Adipocyte (in vitro differentiated cells): ENCODE measurements around the gene CALHM1.
"Not testable (repeated sequence)": the region's sequence is repeated elsewhere in the genome, so short reads cannot be mapped to it uniquely, and the experiment has no call there.

ENCODE experiments used
- DNase-seq: peaks from one replicate; pipeline ENCODE4 v3.0.0-alpha.2; 2015; ENCODE audit warnings: low read depth
- H3K27me3 ChIP-seq: replicated peaks from 2 replicates; pipeline ENCODE4 v1.7.0; 2013; ENCODE audit warnings: mild to moderate bottlenecking, low read length, moderate library complexity; ENCODE audit not compliant: control insufficient read depth, insufficient read depth
- H3K36me3 ChIP-seq: 2 replicates; pipeline ENCODE4 v1.7.0; 2013; ENCODE audit warnings: low read length, mild to moderate bottlenecking, moderate library complexity; ENCODE audit not compliant: control insufficient read depth, insufficient read depth, severe bottlenecking
- H3K4me1 ChIP-seq: 2 replicates; pipeline ENCODE4 v1.7.0; 2013; ENCODE audit warnings: mild to moderate bottlenecking, low read length, moderate library complexity; ENCODE audit not compliant: control insufficient read depth, insufficient read depth
- H3K4me3 ChIP-seq: 2 replicates; pipeline ENCODE4 v1.7.0; 2013; ENCODE audit warnings: mild to moderate bottlenecking, low read length, moderate library complexity
- H3K9ac ChIP-seq: 2 replicates; pipeline ENCODE4 v1.7.0; 2013; ENCODE audit warnings: mild to moderate bottlenecking, low read length, moderate library complexity
- H3K9me3 ChIP-seq: 2 replicates; pipeline ENCODE4 v1.7.0; 2013; ENCODE audit warnings: mild to moderate bottlenecking, low read length, moderate library complexity; ENCODE audit not compliant: control insufficient read depth

The CALHM1 gene

DNA sequence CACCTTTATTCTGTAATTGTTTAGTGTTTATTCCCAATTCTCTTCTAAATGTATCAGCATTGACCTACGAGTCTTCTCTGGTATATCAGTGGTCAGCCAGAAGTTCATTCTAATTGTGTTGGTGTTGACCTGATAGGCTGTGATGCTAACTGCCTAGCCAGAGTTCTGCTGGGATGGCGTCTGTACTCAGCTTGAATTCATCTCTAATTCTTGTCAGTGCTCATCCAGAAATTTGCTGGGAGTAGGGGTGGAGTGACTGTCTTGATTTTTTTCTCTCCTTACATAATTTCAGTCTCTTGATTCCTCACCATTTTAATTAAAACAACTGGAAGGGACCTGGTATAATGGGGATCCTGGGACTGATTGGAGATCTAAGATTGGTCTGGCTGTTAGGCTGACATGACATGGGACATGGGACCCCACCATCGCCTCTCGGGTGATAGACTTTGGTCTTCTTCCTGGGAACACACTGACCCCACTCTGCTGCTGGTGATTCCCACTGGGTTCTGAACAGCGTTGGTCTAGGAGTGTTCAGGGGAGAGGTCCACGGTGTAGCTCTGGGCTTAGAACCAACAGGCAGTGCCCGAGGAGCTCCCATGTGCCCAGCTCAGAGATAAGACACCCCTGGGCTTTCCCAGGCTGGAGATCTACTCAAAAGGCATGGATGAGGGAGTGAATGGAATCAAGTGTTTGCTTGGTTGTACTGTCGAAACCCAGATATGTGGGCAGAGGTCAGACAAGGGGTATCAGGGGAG, 38.6 kb upstream of the CALHM1 start:
- Histone ChIP-seq H3K36me3 (no peaks in the 10 kb centered on the region), H3K4me3 (no peak overlapping the region), H3K27me3 (peaks cover 65% of the 10 kb centered on the region), H3K9ac (no peak overlapping the region), H3K9me3 (no peaks in the 10 kb centered on the region), H3K4me1 (peaks cover 6% of the 10 kb centered on the region)
- DNase-seq, result no peak

DNA sequence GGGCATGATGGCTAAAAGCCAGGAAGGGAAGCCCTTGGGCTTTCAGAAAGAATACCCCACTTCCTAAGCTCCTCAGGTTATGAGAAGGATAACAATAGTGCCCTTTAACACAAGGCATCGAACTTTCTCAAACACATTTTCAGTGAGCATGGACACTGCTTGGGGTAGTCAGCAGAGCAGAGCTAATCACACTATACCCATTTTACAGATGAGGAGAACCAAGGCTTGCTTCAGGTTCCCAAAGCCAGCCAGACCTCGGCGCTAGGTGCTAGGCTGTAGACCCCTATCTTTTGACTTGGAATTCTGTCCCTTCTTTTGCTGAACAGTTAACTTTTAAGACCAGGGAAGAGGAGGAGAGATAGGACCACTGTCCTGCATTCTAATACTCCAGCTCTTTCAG, 36.6 kb upstream of the CALHM1 start:
- DNase-seq, result no peak
- Histone ChIP-seq H3K27me3 (peaks cover 56% of the 10 kb centered on the region), H3K4me1 (peaks cover 11% of the 10 kb centered on the region), H3K4me3 (no peak overlapping the region), H3K9ac (no peak overlapping the region), H3K36me3 (no peaks in the 10 kb centered on the region), H3K9me3 (no peaks in the 10 kb centered on the region)

DNA sequence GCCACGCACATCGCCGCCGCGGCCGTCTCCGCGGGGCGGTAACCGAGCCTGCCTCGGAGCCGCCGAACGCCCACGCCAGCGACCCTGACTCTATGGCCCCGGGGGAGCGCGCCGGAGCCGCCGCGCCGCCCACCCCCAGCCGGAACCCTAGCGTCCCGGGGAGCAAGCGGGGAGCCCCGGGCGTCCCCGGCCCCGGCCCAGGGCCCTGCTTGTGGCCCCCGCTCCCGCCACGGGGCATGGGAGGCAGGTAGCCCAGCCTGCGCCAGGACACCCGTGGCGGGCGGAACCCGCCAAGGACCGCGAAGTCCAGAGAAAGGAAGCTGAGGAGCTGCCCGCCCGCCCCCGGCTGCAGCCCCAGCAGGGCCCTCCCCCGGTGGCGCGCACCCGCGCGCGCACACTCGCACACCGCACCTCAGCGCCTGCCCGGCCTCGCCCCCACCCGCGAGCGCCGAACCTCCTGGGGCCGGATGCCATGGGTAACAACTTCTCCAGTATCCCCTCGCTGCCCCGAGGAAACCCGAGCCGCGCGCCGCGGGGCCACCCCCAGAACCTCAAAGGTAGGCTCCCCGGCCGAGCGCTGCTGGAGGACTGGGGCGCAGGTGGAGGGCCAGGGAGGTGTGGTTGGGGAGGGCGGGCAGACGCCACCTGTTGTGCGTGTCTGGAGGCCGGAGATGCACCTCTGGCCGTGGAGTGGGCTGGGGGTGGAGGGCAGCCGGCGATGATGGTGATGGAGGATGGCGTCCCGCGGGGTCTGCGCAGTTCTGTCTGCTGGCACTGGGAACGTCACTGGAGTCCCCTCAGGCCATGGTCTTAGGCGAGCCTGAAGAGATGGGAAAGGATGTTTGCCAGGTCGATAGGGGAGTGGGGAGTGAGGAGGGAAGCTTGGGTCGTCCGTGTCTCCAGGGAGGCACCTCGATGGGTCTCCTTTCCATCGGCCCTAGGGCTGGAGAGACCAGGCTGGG, 35.5 kb upstream of the CALHM1 start:
- DNase-seq, result peak; percentile 36
- Histone ChIP-seq H3K9ac (no peak overlapping the region), H3K4me3 (peak overlapping the region; percentile 68), H3K27me3 (peaks cover 44% of the 10 kb centered on the region), H3K9me3 (no peaks in the 10 kb centered on the region), H3K4me1 (peaks cover 11% of the 10 kb centered on the region), H3K36me3 (no peaks in the 10 kb centered on the region)

DNA sequence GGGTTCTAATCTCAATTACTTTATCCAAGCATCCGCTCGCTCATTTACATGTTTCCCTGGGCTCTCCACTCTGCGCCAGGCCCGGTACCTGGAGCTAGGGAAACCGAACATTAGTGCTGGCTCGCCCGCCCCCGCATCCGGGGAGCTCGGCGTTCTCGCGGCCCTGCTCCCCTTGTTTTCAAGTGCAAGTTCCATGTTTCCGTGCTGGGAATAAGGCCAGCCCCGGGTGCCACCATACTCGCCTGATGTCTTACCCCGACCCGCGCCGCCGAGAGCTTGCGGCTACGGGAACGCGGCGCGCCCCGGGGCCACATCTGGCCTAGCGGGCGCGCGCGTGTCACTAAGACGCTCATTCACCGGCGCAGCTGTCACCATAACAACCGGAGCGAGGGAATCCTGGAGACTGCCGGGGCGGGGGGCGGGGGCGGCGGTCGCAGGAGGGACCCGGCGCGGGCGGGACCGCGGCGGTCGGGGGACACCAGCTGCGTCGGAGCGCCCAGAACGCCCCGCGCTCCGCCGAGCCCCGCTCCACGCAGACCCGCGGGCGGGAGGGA, 34.7 kb upstream of the CALHM1 start, which contains the start of gene NEURL1:
Gene NEURL1 (plus strand): TSS at position 344 of the 554 bp plus-strand sequence. CDS start 683 bp downstream, outside the sequence.
- H3K4me3 ChIP-seq, result peak within 1 kb of the TSS; percentile 68
- peaks cover 11% of the 10 kb centered on the region for H3K4me1 ChIP-seq
- no peaks in the 10 kb centered on the region for H3K36me3 ChIP-seq
- H3K9me3 ChIP-seq, result no peaks in the 10 kb centered on the region
- peak; percentile 61 for DNase-seq
- H3K27me3 ChIP-seq, result peaks cover 37% of the 10 kb centered on the region
- H3K9ac ChIP-seq, result no peak within 1 kb of the TSS

DNA sequence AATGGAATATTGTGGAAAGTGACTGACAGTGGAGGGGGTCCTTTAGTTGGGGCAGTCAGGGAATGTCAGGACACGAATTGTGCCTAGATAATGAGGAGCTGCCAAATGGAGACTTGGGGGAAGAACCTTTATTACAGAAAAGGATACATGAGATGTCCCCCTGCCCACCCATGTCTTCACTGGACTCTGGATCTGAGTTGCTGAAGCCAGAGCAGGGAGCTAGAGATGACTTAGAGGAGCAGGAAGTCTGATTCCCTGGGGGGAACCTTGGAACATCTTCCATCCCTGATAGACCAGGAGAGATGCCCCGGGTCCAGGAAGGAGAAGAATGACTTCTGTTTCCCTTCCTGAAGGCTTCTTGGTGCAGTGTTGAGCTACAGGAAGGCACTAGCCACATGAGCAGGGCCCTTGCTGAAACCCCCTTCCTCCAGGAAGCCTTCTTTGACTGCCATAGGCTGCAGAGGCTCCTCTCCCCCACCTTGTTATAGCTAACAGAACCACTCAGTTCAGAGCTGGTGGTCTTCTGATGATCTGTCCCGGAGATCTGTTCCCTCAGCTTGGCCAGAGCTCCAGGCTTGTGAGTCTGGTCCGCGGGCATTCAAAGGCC, 34.1 kb upstream of the CALHM1 start:
- Histone ChIP-seq H3K27me3 (peaks cover 35% of the 10 kb centered on the region), H3K9me3 (no peaks in the 10 kb centered on the region), H3K4me1 (peaks cover 11% of the 10 kb centered on the region), H3K36me3 (no peaks in the 10 kb centered on the region), H3K9ac (no peak overlapping the region), H3K4me3 (no peak overlapping the region)
- DNase-seq, result no peak

DNA sequence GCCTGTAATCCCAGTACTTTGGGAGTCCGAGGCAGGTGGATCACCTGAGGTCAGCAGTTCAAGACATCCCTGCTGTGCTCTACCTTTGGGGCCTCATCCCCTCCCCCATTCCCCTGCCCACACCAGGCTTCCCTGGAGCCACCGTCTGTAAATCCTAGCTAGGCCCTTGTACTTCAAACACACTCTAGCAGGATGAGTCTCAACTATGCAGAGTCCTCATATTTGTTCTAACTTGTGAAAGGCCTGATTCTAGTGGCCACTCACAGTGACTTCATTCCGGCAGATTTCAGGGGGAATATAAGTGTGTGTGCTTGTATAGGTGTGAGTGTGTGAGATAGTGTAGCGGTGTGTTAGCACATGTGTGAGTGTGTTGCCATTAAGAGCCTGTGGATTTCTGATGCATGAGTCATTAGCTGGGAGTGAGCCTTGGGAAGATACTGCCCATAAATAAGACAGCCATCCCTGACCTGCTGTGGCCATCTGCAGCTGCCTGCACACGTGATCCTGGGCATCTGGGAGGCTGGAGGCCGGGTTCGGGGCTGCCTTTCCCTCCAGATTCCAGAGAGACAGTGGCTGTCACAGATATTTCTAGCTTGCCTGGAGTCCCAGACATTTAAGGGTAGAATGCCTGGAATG, 33.1 kb upstream of the CALHM1 start:
- peak; percentile 73 for DNase-seq
- peaks cover 11% of the 10 kb centered on the region for H3K4me1 ChIP-seq
- no peaks in the 10 kb centered on the region for H3K36me3 ChIP-seq
- H3K9ac ChIP-seq, result no peak overlapping the region
- no peak overlapping the region for H3K4me3 ChIP-seq
- peaks cover 26% of the 10 kb centered on the region for H3K27me3 ChIP-seq
- H3K9me3 ChIP-seq, result no peaks in the 10 kb centered on the region

DNA sequence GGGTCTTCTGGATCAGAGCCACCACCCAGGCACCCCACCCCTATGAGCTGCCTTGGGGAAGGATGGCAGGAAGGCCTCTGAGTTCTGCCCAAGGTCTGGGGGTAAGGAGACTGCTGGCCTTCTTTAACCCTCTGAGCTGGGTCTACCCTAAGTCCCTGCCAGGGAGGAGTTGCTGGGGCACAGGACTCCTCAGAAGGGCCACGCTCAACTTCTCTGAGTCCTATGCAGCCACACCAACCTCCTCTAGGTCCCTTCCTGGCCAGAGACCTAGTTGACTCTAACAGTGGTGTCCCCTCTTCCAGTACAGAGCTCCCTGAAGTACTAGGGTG, 32.2 kb upstream of the CALHM1 start:
- peaks cover 17% of the 10 kb centered on the region for H3K27me3 ChIP-seq
- no peaks in the 10 kb centered on the region for H3K9me3 ChIP-seq
- no peak overlapping the region for H3K9ac ChIP-seq
- peaks cover 12% of the 10 kb centered on the region for H3K4me1 ChIP-seq
- no peak for DNase-seq
- no peak overlapping the region for H3K4me3 ChIP-seq
- no peaks in the 10 kb centered on the region for H3K36me3 ChIP-seq

DNA sequence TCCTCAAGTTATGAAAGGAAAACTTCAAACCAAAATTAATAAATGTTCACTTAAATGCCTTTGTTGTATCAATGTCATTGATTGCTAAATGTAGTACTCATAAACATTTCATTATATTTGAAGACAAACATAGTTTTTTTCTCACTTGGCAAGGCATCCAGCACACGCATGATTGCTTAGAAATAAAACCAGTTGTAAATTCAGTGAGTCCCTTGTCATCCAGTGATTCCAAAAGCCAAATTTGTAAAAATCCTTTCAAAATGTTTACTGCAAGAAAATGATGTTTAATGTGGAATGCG, 28.7 kb upstream of the CALHM1 start:
- DNase-seq, result no peak
- Histone ChIP-seq H3K9me3 (no peaks in the 10 kb centered on the region), H3K27me3 (no peaks in the 10 kb centered on the region), H3K4me1 (peaks cover 8% of the 10 kb centered on the region), H3K36me3 (no peaks in the 10 kb centered on the region), H3K9ac (no peak overlapping the region), H3K4me3 (no peak overlapping the region)

DNA sequence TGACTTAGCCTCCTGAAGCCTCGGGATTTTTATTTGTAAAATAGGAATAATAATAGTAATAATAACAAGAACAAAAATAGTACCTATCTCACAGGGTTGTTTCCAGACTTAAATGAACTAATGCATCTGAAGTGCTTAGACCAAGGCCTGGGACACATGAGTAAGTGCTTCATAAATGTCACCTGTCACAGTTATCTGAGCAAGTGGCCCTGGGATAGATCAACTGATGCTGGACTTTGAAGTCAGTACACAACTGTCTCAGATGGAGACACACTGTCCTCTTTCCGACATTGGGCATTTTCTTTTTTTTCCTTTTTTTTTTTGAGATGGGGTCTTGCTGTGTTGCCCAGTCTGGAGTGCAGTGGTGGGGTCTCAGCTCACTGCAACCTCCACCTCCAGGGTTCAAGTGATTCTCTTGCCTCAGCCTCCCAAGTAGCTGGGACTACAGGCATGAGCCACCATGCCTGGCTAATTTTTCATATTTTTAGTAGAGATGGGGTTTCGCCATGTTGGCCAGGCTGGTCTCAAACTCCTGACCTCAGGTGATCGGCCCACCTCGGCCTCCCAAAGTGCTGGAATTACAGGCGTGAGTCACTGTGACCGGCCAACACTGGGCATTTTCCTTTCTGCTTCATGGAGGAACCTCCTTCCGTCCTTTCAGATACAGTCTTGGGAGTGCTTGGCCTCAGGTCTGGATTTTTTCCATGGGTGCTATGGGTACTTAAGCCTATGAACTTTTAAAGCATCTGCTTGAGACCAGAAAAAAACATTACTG, 28.1 kb upstream of the CALHM1 start:
- not testable (repeated sequence) for H3K9me3 ChIP-seq, H3K27me3 ChIP-seq, DNase-seq, H3K4me1 ChIP-seq, H3K4me3 ChIP-seq, H3K9ac ChIP-seq, H3K36me3 ChIP-seq

DNA sequence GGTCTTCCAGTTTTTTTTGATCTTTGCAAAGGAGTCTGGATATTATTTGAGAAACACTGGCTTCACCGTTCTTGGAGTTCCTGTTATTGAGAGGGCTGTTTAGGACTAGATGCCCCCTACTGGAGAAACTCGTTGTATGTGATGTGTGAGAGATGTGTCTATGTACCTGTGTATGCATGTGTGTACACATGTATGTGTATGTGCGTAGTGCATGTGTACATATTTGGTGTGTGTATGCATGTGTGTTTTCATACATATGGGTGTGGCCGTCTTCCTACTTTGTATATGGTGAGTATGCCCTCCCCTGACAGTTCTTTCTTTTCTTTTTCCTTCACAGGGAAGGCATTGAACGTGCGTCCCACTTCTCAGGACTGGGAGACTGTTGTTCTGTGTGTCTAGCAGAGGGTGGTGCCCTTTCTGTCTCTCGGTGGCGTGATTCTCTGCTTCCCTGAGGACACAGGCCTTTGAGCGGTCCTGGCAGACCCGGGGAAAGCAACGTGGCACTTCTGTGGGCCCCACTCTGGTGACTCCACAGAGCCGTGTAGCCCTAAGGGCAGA, 23.4 kb upstream of the CALHM1 start:
- H3K36me3 ChIP-seq, result no peaks in the 10 kb centered on the region
- H3K4me3 ChIP-seq, result no peak overlapping the region
- peaks cover 28% of the 10 kb centered on the region for H3K4me1 ChIP-seq
- peak; percentile 85 for DNase-seq
- H3K9ac ChIP-seq, result no peak overlapping the region
- H3K9me3 ChIP-seq, result no peaks in the 10 kb centered on the region
- H3K27me3 ChIP-seq, result no peaks in the 10 kb centered on the region
